Breast epithelium (tissue), 4 donors: ENCODE measurements around the gene VPS52. TPM values are rescaled to one million over a fixed set of nuclear protein-coding genes. Genes with fewer than 3 reads are reported as not detected.
"Not testable (repeated sequence)": the region's sequence is repeated elsewhere in the genome, so short reads cannot be mapped to it uniquely, and the experiment has no call there.

Source experiments
- DNase-seq, 2 donors: peaks; one replicate each; pipeline ENCODE4 v3.0.0-alpha.2; 2019; ENCODE audit warnings: low spot score in 2 of 2
- H3K27ac ChIP-seq, 2 donors: fragments of 200-600 bp; sonication (generic) in 1 of 2; one replicate each; pipeline ENCODE4 v1.5.1; 2016 to 2019; ENCODE audit warnings: mild to moderate bottlenecking in 1 of 2
- H3K27me3 ChIP-seq, 2 donors: fragments of 200-600 bp; sonication (generic) in 1 of 2; one replicate each; pipeline versions ENCODE4 v1.5.1 to v1.6.0; 2017 to 2019; ENCODE audit warnings: control low read depth in 1 of 2, mild to moderate bottlenecking in 1 of 2
- H3K36me3 ChIP-seq: fragments of 200-600 bp; one replicate; pipeline ENCODE4 v1.5.1; 2019
- H3K4me1 ChIP-seq, 2 donors: fragments of 200-600 bp; sonication (generic); one replicate each; pipeline ENCODE4 v1.5.1; 2016 to 2019; ENCODE audit warnings: control low read depth in 1 of 2
- H3K4me3 ChIP-seq, 3 donors: fragments of 200-600 bp; sonication (generic); 1 replicate in 2 of 3; 2 replicates in 1 of 3; pipeline ENCODE4 v1.5.1; 2016 to 2019; ENCODE audit warnings: mild to moderate bottlenecking in 3 of 3, moderate library complexity in 2 of 3
- H3K9me3 ChIP-seq, 2 donors: fragments of 200-600 bp; sonication (generic) in 1 of 2; one replicate each; pipeline ENCODE4 v1.5.1; 2016 to 2019; ENCODE audit warnings: control low read depth in 1 of 2
- CTCF ChIP-seq, 3 donors: fragments of 450-650 bp; IDR thresholded peaks; one replicate each; pipeline ENCODE4 v1.5.1; 2016 to 2017; ENCODE audit warnings: antibody characterized with exemption in 3 of 3, mild to moderate bottlenecking in 3 of 3, moderate library complexity in 3 of 3
- POLR2A ChIP-seq: fragments of 450-650 bp; IDR thresholded peaks from one replicate; pipeline ENCODE4 v1.6.1; 2016; ENCODE audit warnings: antibody characterized with exemption, mild to moderate bottlenecking, moderate library complexity
- POLR2AphosphoS5 ChIP-seq, 3 donors: sonication (generic); formaldehyde crosslinking; IDR thresholded peaks; one replicate each; pipeline ENCODE4 v1.6.1; 2017; ENCODE audit warnings: antibody characterized with exemption in 3 of 3
- intact Hi-C: fragments of 100-400 bp; cut with DNase I; formaldehyde crosslinking; loops from one replicate; pipeline ENCODE4 v1.15.1; 2023; ENCODE audit warnings: low total_unique reads
- total RNA-seq, 3 donors: library from RNA; depleted of rRNA; stranded (reverse); fragments of >200 nt; gene quantifications; one replicate each; pipeline ENCODE4 v1.1.0, GENCODE V29; 2016

VPS52 gene
- total RNA-seq, 3 donors from 2014 or later: 29.4 to 55.6 (median 44.2) TPM

- Histone ChIP-seq H3K27ac (peak overlapping the region; percentile 85 to 86), H3K27me3 (no peaks in the 10 kb centered on the region), H3K9me3 (no peaks in the 10 kb centered on the region), H3K36me3 (no peaks in the 10 kb centered on the region), H3K4me3 (peak overlapping the region; percentile 58 to 78 (median 71)), H3K4me1 (peaks cover 0 to 35% of the 10 kb centered on the region in 2 donors)
- TF ChIP-seq CTCF (IDR thresholded peaks at IDR 0.05) (no peak), POLR2AphosphoS5 (IDR thresholded peaks at IDR 0.05) (no peak), POLR2A (no peak)
- no peak for DNase-seq
- intact Hi-C loops: no loop called here
Observed at GRCh38 chr6:33277663-33278391, 6.2 kb upstream of the VPS52 start.

DNA sequence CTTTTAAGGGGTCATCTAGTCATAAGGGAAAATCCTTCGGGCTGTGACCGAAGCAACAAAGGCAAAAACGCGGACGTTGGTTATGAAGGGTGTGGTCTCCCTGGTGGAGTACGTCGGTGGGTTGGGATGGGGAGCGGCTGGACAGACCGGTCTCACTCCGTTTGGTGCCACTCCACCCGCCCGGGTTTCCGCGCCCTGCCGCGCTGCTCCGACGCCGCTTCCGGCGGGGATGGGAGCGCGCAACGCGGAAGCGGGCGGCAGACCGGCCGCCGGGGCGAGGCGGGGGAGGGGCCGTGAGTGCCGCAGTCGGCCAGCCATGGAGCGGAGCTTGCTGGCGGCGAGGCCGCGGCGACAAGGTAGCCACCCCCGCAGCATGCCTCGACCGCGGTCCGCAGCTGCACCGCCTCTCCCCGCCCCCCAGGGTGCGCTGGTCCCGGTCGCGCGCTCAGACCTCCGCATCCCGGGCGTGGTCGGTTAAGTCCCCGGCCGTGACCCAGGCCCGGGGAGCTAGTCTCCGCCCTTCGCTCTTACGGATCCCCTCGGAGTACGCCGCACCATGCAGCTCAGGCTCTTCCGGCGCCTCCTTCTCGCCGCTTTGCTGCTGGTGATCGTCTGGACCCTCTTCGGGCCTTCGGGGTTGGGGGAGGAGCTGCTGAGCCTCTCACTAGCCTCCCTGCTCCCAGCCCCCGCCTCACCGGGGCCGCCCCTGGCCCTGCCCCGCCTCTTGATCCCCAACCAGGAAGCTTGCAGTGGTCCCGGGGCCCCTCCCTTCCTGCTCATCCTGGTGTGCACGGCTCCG, 5.4 kb upstream of the VPS52 start, which contains the start of gene B3GALT4:
TSS of gene B3GALT4 (plus strand) at position 260 of the 799 bp plus-strand sequence. CDS start at position 557, 297 bp downstream.
- Histone ChIP-seq H3K27ac (peak within 1 kb of the TSS; percentile 85 to 86), H3K36me3 (no peaks in the 10 kb centered on the region), H3K4me1 (peaks cover 0 to 39% of the 10 kb centered on the region in 2 donors), H3K27me3 (no peaks in the 10 kb centered on the region), H3K9me3 (no peaks in the 10 kb centered on the region), H3K4me3 (peak within 1 kb of the TSS; percentile 58 to 78 (median 71))
- intact Hi-C loops: no loop called here
- TF ChIP-seq POLR2AphosphoS5 (IDR thresholded peaks at IDR 0.05): peak; percentile 31 to 39 (median 35)
- TF ChIP-seq POLR2A: no peak
- peak; percentile 36 to 54 (median 38) for TF ChIP-seq CTCF (IDR thresholded peaks at IDR 0.05)
- peak; percentile 60 to 78 for DNase-seq

- Histone ChIP-seq H3K4me1 (peaks cover 0 to 39% of the 10 kb centered on the region in 2 donors), H3K27ac (peak overlapping the region; percentile 85 to 86), H3K9me3 (no peaks in the 10 kb centered on the region), H3K4me3 (peak overlapping the region; percentile 58 to 78 (median 71)), H3K36me3 (no peaks in the 10 kb centered on the region), H3K27me3 (no peaks in the 10 kb centered on the region)
- no peak for DNase-seq
- TF ChIP-seq POLR2AphosphoS5 (IDR thresholded peaks at IDR 0.05) (no peak), CTCF (IDR thresholded peaks at IDR 0.05) (no peak), POLR2A (no peak)
- intact Hi-C loops: no loop called here
Observed at GRCh38 chr6:33276581-33276863, 4.8 kb upstream of the VPS52 start.

- H3K36me3 ChIP-seq, DNase-seq, H3K27me3 ChIP-seq, intact Hi-C loops, H3K9me3 ChIP-seq: not testable (repeated sequence)
- Histone ChIP-seq H3K4me1 (peaks cover 0 to 39% of the 10 kb centered on the region in 2 donors), H3K4me3 (peak overlapping the region; percentile 58 to 78 (median 71)), H3K27ac (peak overlapping the region; percentile 2 to 85)
Observed at GRCh38 chr6:33275795-33276580, 4.3 kb upstream of the VPS52 start.
